ENCODE results near the gene TMPRSS3.
"Not testable (repeated sequence)": the region's sequence is repeated elsewhere in the genome, so short reads cannot be mapped to it uniquely, and the experiment has no call there.

TMPRSS3 gene

GRCh38 chr21:42411891-42412635 is 16.2 kb upstream of the TMPRSS3 start:
- in situ Hi-C loops (cut with HindIII; ENCODE audit: low pct_unique_long_range_greater_than_20kb, low sequenced_read_pairs): no loop called here

GRCh38 chr21:42411197-42411869 is 15.5 kb upstream of the TMPRSS3 start:
- in situ Hi-C loops (cut with HindIII; ENCODE audit: low pct_unique_long_range_greater_than_20kb, low sequenced_read_pairs): no loop called here
- TF ChIP-seq JUND (IDR thresholded peaks at IDR 0.05; ENCODE audit: low read depth): no peak
- no peak for DNase-seq (ENCODE audit: low read depth in 1 of 2, low spot score in 1 of 2)

More at GRCh38 chr21:42411891-42412635, 16.2 kb upstream of the TMPRSS3 start:
- no peak for DNase-seq (ENCODE audit: low read depth in 1 of 2, low spot score in 1 of 2)
- TF ChIP-seq JUND (IDR thresholded peaks at IDR 0.05; ENCODE audit: low read depth): no peak

DNA sequence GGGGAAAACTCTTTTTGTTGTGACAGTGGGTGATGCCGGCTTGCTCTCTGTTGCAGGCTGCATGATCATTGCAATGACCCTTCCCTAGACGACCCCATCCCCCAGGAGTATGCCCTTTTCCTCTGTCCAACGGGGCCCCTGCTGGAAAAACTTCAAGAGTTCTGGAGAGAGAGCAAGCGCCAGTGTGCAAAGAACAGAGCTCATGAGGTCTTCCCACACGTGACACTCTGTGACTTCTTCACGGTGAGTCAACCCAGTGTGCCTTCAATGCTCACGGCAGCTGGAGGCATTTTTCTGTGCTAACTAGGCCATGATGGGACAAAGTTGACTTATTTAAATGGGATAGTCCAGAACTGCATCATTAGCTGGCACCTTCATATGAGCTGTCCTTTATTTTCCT is 13.5 kb upstream of the TMPRSS3 start:
- in situ Hi-C loops (cut with HindIII; ENCODE audit: low pct_unique_long_range_greater_than_20kb, low sequenced_read_pairs): no loop called here
- DNase-seq (ENCODE audit: low read depth in 1 of 2, low spot score in 1 of 2): no peak
- TF ChIP-seq JUND (IDR thresholded peaks at IDR 0.05; ENCODE audit: low read depth): no peak

DNA sequence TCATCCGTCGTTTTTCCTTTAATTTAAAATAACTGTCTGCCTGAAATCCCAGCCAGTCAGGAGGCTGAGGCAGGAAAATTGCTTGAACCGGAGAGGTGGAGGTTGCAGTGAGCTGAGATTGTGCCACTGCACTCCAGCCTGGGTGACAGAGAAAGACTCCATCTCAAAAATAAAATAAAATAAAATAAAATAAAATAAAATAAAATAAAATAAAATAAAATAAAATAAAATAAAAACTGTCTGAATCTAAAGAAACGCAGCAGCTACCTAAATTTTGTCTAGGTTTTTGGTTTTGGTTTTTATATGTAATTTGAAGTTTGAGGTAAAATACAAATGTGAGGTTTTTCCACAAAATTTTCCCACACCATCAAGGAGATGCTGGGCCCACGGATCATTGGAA is 12.9 kb upstream of the TMPRSS3 start:
- DNase-seq (ENCODE audit: low read depth in 1 of 2, low spot score in 1 of 2); in situ Hi-C loops (cut with HindIII; ENCODE audit: low pct_unique_long_range_greater_than_20kb, low sequenced_read_pairs): not testable (repeated sequence)

DNA sequence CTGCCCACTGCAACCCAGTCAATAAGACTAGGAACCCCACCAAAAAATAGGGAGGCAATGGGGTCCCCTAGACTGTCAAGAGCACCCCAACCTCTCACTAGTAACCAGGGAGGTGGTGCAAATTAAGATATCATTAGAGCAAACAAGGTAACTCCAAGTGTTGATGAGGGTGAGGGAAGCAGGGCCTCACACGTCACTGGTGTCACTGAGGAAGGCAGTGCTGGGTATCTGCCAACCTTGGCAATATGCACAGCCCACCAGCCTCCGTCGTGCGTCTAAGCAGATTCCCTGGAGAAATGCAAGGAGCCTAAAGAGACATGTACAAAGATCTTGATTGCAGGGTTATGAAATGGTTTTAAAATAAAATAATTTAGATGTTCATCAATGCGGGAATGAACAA is 11.6 kb upstream of the TMPRSS3 start:
- DNase-seq (ENCODE audit: low read depth in 1 of 2, low spot score in 1 of 2): no peak
- TF ChIP-seq JUND (IDR thresholded peaks at IDR 0.05; ENCODE audit: low read depth): no peak

GRCh38 chr21:42406866-42407265 is 11.0 kb upstream of the TMPRSS3 start:
- in situ Hi-C loops (cut with HindIII; ENCODE audit: low pct_unique_long_range_greater_than_20kb, low sequenced_read_pairs): no loop called here
- no peak for DNase-seq (ENCODE audit: low read depth in 1 of 2, low spot score in 1 of 2)
- no peak for TF ChIP-seq JUND (IDR thresholded peaks at IDR 0.05; ENCODE audit: low read depth)

More for the DNA sequence above, 11.6 kb upstream of the TMPRSS3 start:
- in situ Hi-C loops (cut with HindIII; ENCODE audit: low pct_unique_long_range_greater_than_20kb, low sequenced_read_pairs): no loop called here

- in situ Hi-C loops (cut with HindIII; ENCODE audit: low pct_unique_long_range_greater_than_20kb, low sequenced_read_pairs): no loop called here
- DNase-seq (ENCODE audit: low read depth in 1 of 2, low spot score in 1 of 2): no peak
- no peak for TF ChIP-seq JUND (IDR thresholded peaks at IDR 0.05; ENCODE audit: low read depth)
Observed at GRCh38 chr21:42406201-42406621, 10.4 kb upstream of the TMPRSS3 start.

DNA sequence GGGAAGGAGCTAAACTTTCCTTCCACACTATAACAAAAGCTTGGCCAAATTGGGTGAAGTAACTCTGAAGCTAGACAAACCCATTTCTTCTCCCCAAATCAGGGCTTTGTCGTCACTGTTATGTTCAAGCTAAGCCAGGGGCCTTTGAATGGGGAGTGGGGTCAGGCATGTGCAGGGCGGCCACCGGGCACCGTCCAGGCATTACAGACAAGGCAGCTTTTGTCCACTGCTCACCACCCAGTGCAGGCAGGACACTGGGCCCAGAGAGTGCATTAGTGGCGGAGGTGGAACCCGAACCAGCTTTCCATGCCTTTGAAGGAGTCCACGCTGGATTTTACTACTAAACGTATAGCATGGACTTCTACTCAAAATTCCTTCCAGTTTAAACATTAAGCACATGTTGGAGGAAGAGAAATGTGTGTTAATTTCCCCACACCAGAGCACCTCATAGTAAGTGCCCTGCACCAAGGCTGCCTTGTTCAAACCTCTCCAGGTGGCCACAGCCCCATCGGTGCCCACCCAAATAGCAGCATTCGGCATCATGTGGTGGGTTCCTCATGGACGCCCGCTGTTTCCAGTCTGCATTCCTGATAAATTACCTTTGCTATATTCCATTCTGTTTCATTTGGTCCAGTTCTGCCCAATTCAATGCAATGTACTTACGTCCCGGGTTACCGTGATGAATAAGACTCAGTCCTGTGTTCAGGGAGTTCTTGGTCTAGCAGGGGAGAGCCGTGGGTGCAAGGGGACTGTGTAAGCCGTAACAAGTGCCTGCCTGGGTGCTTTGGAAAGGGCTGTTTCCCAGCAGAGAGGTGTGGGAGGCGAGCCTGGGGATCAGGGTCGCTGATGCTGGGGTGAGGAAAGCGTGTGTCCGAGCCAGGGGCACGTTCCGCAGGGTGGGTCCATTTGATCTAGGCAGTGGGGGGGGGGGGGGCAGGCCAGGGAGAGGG is 9.5 kb upstream of the TMPRSS3 start:
- TF ChIP-seq JUND (IDR thresholded peaks at IDR 0.05; ENCODE audit: low read depth): no peak
- in situ Hi-C loops (cut with HindIII; ENCODE audit: low pct_unique_long_range_greater_than_20kb, low sequenced_read_pairs): no loop called here
- DNase-seq (ENCODE audit: low read depth in 1 of 2, low spot score in 1 of 2): no peak

DNA sequence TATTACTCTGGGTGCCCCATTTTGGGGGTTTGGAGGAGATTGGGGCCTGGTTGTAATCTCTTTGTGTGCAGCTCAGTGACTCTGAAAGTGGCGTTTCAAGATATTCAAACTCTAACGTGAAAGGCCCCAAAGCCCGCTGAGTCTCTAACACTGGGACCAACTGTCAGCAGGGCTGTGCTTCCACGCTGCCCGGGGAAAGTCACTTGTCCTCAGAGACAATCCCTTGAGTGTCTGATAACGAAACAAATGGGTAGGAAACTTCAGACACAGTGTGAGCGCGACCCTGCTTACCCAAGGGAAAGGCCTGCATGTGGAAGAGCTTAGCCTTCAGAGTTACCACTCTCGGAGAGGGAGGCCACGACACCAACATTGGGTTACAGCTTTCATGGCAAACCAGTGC is 8.7 kb upstream of the TMPRSS3 start:
- no peak for TF ChIP-seq JUND (IDR thresholded peaks at IDR 0.05; ENCODE audit: low read depth)
- DNase-seq (ENCODE audit: low read depth in 1 of 2, low spot score in 1 of 2): no peak
- in situ Hi-C loops (cut with HindIII; ENCODE audit: low pct_unique_long_range_greater_than_20kb, low sequenced_read_pairs): no loop called here

DNA sequence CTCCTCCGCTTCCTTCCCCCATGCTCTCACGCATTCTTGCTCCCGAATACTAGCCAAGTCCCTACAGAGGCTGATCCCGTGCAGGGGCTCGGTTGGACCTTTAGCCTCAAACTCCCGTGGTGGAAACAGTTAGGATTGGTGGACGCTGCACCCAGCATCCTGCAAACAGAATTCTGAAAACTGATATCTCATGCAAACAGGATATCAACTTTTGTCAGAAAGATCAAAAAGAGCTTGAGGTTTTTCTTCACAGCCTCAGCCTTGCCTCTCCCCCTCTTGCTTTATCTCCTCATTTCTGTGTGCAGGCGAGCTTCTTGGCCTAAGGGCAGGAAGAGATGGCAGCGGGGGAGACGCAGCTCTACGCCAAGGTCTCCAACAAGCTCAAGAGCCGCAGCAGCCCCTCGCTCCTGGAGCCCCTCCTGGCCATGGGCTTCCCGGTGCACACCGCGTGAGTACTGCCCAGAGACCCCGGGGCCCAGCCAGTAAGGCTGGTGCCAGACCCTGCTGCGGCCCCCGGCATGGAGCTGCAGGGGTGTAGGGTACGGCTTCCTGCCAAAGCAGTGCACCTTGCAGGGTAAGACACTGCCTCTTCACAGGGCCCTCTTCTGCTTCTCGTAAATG is 7.9 kb upstream of the TMPRSS3 start, which contains the start of gene UBASH3A:
UBASH3A (plus strand) TSS at position 292 of the 621 bp plus-strand sequence; CDS start at position 336, 44 bp downstream.
- in situ Hi-C loops (cut with HindIII; ENCODE audit: low pct_unique_long_range_greater_than_20kb, low sequenced_read_pairs): no loop called here
- DNase-seq (ENCODE audit: low read depth in 1 of 2, low spot score in 1 of 2): no peak
- TF ChIP-seq JUND (IDR thresholded peaks at IDR 0.05; ENCODE audit: low read depth): no peak

GRCh38 chr21:42401820-42402251 is 6.0 kb upstream of the TMPRSS3 start:
- in situ Hi-C loops (cut with HindIII; ENCODE audit: low pct_unique_long_range_greater_than_20kb, low sequenced_read_pairs): no loop called here
- no peak for DNase-seq (ENCODE audit: low read depth in 1 of 2, low spot score in 1 of 2)
- no peak for TF ChIP-seq JUND (IDR thresholded peaks at IDR 0.05; ENCODE audit: low read depth)

- no peak for TF ChIP-seq JUND (IDR thresholded peaks at IDR 0.05; ENCODE audit: low read depth)
- no peak for DNase-seq (ENCODE audit: low read depth in 1 of 2, low spot score in 1 of 2)
- in situ Hi-C loops (cut with HindIII; ENCODE audit: low pct_unique_long_range_greater_than_20kb, low sequenced_read_pairs): no loop called here
Observed at GRCh38 chr21:42401154-42401553, 5.3 kb upstream of the TMPRSS3 start.

Data from T47D (cell line).